ENCODE data around the gene AKAP8. TPM values are rescaled to one million over a fixed set of nuclear protein-coding genes. Genes with fewer than 3 reads are reported as not detected.

AKAP8 gene
- total RNA-seq, 1 donor from 2014 or later = 28.9 TPM

DNA sequence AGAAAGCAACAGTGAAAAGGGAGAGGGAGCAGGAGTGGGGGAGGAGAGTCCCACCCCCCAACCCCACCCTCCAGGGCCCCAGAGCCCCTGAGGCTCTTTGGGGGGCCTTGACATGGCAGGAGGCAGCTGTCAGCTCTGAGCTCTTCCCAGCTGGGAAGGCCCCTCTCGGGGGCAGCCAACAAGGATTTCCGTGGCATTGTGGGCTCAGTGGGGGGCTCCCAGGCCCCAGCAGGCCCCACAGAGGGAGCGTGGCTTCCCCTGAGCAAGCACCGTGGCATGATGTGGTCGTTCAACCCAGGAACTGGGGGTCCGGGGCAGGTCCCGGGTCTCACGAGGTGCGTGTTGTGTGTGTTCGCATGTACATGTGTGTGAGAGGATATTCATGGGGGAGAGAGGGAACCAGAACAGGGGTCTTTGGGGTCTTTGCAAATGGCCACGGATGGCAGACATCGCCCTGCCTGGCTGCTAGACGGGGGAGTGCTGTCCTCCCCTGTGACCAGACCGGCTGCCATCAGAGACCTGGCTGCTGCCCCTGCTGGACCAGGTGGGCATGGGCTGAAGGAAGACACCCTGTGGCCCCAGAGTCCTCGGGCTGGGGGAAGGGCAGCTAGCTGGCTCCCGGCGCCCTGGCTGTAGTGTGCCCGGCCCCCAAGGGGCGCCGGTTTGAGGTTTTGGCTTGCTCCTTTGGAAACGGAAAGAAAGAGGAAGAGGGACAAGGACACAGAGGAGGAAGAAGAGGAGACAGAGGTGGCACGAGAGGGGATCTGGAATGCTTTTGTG lies 42.9 kb upstream of the AKAP8 start:
- TF ChIP-seq, protein P1, sequence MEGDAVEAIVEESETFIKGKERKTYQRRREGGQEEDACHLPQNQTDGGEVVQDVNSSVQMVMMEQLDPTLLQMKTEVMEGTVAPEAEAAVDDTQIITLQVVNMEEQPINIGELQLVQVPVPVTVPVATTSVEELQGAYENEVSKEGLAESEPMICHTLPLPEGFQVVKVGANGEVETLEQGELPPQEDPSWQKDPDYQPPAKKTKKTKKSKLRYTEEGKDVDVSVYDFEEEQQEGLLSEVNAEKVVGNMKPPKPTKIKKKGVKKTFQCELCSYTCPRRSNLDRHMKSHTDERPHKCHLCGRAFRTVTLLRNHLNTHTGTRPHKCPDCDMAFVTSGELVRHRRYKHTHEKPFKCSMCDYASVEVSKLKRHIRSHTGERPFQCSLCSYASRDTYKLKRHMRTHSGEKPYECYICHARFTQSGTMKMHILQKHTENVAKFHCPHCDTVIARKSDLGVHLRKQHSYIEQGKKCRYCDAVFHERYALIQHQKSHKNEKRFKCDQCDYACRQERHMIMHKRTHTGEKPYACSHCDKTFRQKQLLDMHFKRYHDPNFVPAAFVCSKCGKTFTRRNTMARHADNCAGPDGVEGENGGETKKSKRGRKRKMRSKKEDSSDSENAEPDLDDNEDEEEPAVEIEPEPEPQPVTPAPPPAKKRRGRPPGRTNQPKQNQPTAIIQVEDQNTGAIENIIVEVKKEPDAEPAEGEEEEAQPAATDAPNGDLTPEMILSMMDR (IDR thresholded peaks at IDR 0.05; ENCODE audit: partially characterized antibody, unreplicated experiment) = no peak
- Mint-ChIP-seq H3K9me3 (ENCODE audit: unreplicated experiment) (peaks cover 15% of the 10 kb centered on the region), H3K27ac (ENCODE audit: unreplicated experiment) (no peak overlapping the region), H3K36me3 (ENCODE audit: unreplicated experiment) (peaks cover 13% of the 10 kb centered on the region), H3K4me3 (ENCODE audit: unreplicated experiment) (no peak overlapping the region), H3K27me3 (ENCODE audit: unreplicated experiment) (peaks cover 10% of the 10 kb centered on the region), H3K4me1 (ENCODE audit: low read depth, unreplicated experiment) (peaks cover 8% of the 10 kb centered on the region)
- DNase-seq = no peak

DNA sequence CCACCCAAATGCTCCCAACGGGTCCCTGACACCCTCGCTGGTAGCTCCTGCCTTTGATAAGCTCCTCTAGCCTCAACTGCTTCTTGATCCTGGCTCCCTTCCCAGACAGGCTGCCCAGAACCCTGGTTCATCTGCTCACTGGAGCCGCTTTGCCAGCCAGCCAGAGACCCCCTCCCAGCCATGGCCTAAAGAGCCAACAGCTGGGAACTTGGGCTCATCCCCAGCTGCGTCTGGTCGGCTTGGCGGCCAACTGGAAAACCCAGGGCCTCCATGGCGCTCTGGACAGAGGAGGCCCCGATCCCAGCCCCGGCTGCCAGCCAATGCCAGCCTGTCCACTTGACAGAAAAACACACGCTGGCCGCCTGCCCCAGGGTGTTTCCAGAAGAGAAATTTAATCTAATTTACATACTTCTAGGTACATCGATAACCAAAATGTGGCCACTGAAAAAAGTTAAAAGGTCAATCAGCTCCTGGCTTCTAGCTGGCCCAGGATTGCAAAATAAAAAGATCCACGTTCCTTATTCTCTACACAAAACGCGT lies 42.2 kb upstream of the AKAP8 start:
- H3K4me3 Mint-ChIP-seq (ENCODE audit: unreplicated experiment) = no peak overlapping the region
- H3K36me3 Mint-ChIP-seq (ENCODE audit: unreplicated experiment) = peaks cover 13% of the 10 kb centered on the region
- no peak for DNase-seq
- H3K9me3 Mint-ChIP-seq (ENCODE audit: unreplicated experiment) = peaks cover 17% of the 10 kb centered on the region
- H3K27ac Mint-ChIP-seq (ENCODE audit: unreplicated experiment) = no peak overlapping the region
- TF ChIP-seq, protein P1 (IDR thresholded peaks at IDR 0.05; ENCODE audit: partially characterized antibody, unreplicated experiment) = no peak
- H3K4me1 Mint-ChIP-seq (ENCODE audit: low read depth, unreplicated experiment) = peaks cover 14% of the 10 kb centered on the region
- peaks cover 10% of the 10 kb centered on the region for H3K27me3 Mint-ChIP-seq (ENCODE audit: unreplicated experiment)

DNA sequence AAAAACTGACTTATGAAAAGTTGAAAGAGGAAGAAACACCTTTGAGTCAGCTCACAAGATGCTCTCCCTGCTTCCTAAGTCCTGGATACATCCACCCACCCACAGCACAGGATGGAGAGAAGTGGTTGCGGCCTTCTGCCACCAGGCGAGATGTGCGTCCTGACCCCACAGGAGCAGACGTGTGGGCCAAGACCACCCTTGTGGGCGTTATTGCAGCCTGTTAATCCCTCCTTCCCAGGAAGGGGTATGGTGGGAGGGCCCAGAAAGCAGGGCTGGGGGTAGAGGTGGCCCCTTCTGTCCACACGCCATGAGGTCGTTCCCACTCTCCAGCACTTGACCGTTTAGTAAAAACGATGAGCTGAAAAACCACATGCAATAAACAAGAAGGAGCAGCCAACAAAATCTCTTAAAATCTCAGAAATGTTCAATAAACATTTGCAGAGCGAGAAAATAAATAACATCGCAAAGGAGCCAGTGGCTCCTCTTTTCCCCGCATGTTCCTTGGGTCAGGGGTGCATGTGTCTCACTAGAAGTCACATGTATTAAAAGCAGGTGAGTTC lies 41.6 kb upstream of the AKAP8 start:
- H3K4me1 Mint-ChIP-seq (ENCODE audit: low read depth, unreplicated experiment) = peaks cover 14% of the 10 kb centered on the region
- peaks cover 9% of the 10 kb centered on the region for H3K36me3 Mint-ChIP-seq (ENCODE audit: unreplicated experiment)
- peaks cover 14% of the 10 kb centered on the region for H3K9me3 Mint-ChIP-seq (ENCODE audit: unreplicated experiment)
- H3K27me3 Mint-ChIP-seq (ENCODE audit: unreplicated experiment) = peaks cover 7% of the 10 kb centered on the region
- no peak overlapping the region for H3K4me3 Mint-ChIP-seq (ENCODE audit: unreplicated experiment)
- H3K27ac Mint-ChIP-seq (ENCODE audit: unreplicated experiment) = no peak overlapping the region
- no peak for DNase-seq
- TF ChIP-seq, protein P1 (IDR thresholded peaks at IDR 0.05; ENCODE audit: partially characterized antibody, unreplicated experiment) = no peak

DNA sequence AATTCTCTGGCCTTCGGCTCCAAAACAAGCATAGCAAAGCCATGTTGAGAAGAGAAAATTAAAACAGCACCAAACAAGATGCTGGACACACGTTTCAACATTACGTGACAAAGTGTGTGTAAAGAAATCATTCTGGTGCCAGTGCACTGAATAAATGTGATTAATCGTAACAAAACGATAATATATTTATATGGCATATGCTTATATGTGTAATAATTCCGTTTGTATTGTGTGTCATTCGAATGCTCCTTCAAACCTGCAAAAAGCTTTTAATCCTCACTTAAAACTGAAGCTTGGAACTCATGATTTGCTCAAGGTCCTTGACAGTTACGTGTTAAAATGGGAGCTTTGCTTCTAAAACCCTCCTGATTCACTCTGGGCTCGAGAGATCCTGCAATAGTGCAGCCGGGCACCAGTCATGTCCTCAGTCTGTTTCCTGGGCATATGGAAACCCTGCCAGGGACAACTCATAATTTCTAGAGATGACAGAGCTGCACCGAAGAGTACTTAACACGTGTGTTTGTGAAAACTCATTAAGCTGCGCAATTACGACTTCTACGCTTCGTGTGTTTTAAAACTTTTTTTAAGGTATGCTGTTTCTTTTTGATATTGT lies 39.9 kb upstream of the AKAP8 start:
- Mint-ChIP-seq H3K36me3 (ENCODE audit: unreplicated experiment) (peaks cover 4% of the 10 kb centered on the region), H3K4me1 (ENCODE audit: low read depth, unreplicated experiment) (peaks cover 14% of the 10 kb centered on the region), H3K27ac (ENCODE audit: unreplicated experiment) (peak overlapping the region; percentile 2), H3K9me3 (ENCODE audit: unreplicated experiment) (peaks cover 14% of the 10 kb centered on the region), H3K27me3 (ENCODE audit: unreplicated experiment) (peaks cover 7% of the 10 kb centered on the region), H3K4me3 (ENCODE audit: unreplicated experiment) (peak overlapping the region; percentile 96)
- no peak for DNase-seq
- TF ChIP-seq, protein P1 (IDR thresholded peaks at IDR 0.05; ENCODE audit: partially characterized antibody, unreplicated experiment) = peak; percentile 37
